K562 (cell line): ENCODE measurements around the gene IL2RG.

Experiments used
- ARID1B ChIP-seq: fragments of 450-650 bp; IDR thresholded peaks from 2 replicates; pipeline ENCODE4 v1.6.1; 2016; ENCODE audit warnings: antibody characterized with exemption, mild to moderate bottlenecking, inconsistent platforms
- DNMT1 ChIP-seq: fragments of 450-650 bp; IDR thresholded peaks from 2 replicates; pipeline ENCODE4 v1.6.1; 2016; ENCODE audit warnings: antibody characterized with exemption, mild to moderate bottlenecking
- EP300 ChIP-seq: IDR thresholded peaks from 2 replicates; pipeline ENCODE4 v1.6.1; 2012; ENCODE audit warnings: low read length, improper control_type of control experiment
- ETV6 ChIP-seq, 3 experiments: fragments of 150-350 bp in 1 of 3; sonication (generic) in 1 of 3; formaldehyde crosslinking in 1 of 3; IDR thresholded peaks; 2 replicates each; pipeline versions ENCODE4 v1.6.1 to v1.8.0; 2014 to 2022; ENCODE audit warnings: borderline replicate concordance in 2 of 3, low read depth in 2 of 3, antibody characterized with exemption in 1 of 3, low read length in 1 of 3, mild to moderate bottlenecking in 1 of 3, missing genetic modification reagents in 1 of 3
- FOXA1 ChIP-seq: fragments of 450-650 bp; IDR thresholded peaks from 2 replicates; pipeline ENCODE4 v1.6.1; 2016; ENCODE audit warnings: mild to moderate bottlenecking, borderline replicate concordance
- FOXK1 ChIP-seq: sonication (generic); formaldehyde crosslinking; IDR thresholded peaks from 2 replicates; pipeline ENCODE4 v1.8.0; 2022; ENCODE audit warnings: missing genetic modification reagents, mild to moderate bottlenecking, borderline replicate concordance
- HEY1 ChIP-seq: fragments of 250-450 bp; sonication (Bioruptor Pico); IDR thresholded peaks from 2 replicates; pipeline ENCODE4 v1.5.0; 2020; ENCODE audit warnings: mild to moderate bottlenecking, moderate library complexity, borderline replicate concordance
- POLR2A ChIP-seq: fragments of 450-650 bp; conservative IDR thresholded peaks from 2 replicates; pipeline ENCODE4 v1.6.1; 2016
- POLR2G ChIP-seq: fragments of 200-400 bp; formaldehyde crosslinking; IDR thresholded peaks from 2 replicates; pipeline ENCODE4 v1.6.1; 2017; ENCODE audit warnings: low read depth, mild to moderate bottlenecking, antibody characterized with exemption, low read length, moderate library complexity
- SIN3A ChIP-seq, 2 experiments: fragments of 150-350 bp in 1 of 2; IDR thresholded peaks; 2 replicates each; pipeline ENCODE4 v1.6.1; 2011 to 2016; ENCODE audit warnings: borderline replicate concordance in 2 of 2, low read depth in 2 of 2, low read length in 2 of 2, mild to moderate bottlenecking in 2 of 2, moderate library complexity in 2 of 2; ENCODE audit not compliant: control insufficient read depth in 1 of 2
- ZNF436 ChIP-seq: fragments of 250-450, 450-650 bp; sonication (Bioruptor Pico); formaldehyde crosslinking; IDR thresholded peaks from 2 replicates; pipeline ENCODE4 v1.7.0; 2020; ENCODE audit warnings: mild to moderate bottlenecking
- ZNF507 ChIP-seq: conservative IDR thresholded peaks from 2 replicates; pipeline ENCODE4 v1.6.1; 2017; ENCODE audit warnings: missing genetic modification characterization, missing compliant biosample characterization
- TF ChIP-seq, protein P1 (sequence below), 3 experiments: IDR thresholded peaks in 2 of 3; conservative IDR thresholded peaks in 1 of 3; 2 replicates each; pipeline ENCODE4 v1.5.1; 2011 to 2012; ENCODE audit warnings: low read length in 3 of 3, mild to moderate bottlenecking in 3 of 3, control low read depth in 2 of 3, improper control_type of control experiment in 1 of 3, inconsistent platforms in 1 of 3, low read depth in 1 of 3, mixed read lengths in 1 of 3, moderate library complexity in 1 of 3; ENCODE audit not compliant: insufficient read depth in 2 of 3
- TF ChIP-seq, protein P2 (sequence below): sonication (generic); formaldehyde crosslinking; IDR thresholded peaks from 2 replicates; pipeline ENCODE4 v1.8.1; 2023; ENCODE audit warnings: mild to moderate bottlenecking, missing genetic modification reagents

DNA sequence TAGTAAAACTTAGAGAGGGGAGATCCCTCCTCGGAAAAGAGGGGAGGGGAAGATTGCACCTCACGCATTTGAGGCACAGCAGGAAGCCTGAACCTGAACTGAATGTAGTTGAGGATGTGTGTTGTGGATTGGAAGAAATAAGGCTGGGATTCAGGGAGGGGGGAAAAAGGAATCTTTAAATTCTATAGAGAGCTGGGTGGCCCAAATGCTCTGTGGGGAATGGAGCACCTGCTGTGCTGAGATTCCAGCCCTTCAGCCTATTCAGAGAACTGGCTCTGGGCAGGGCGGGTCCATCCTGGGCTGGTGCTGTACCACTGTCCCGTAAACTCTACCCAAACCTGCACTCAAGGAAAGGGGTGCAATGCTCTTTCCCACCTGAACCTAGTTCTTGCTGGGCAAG, 11.6 kb downstream of the IL2RG start:
- TF ChIP-seq POLR2G (no peak), SIN3A (IDR thresholded peaks at IDR 0.05; ENCODE audit: borderline replicate concordance in 2 of 2, control insufficient read depth in 1 of 2, low read depth in 2 of 2, low read length in 2 of 2) (no peak), FOXK1 (CRISPR knock-in tag) (no peak), DNMT1 (no peak), ETV6 (IDR thresholded peaks at IDR 0.05; ENCODE audit: borderline replicate concordance in 1 of 2, low read depth in 2 of 2, low read length in 1 of 2) (no peak), ETV6 (CRISPR knock-in tag; IDR thresholded peaks at IDR 0.05; ENCODE audit: borderline replicate concordance) (no peak), HEY1 (CRISPR knock-in tag) (no peak), ARID1B (no peak), FOXA1 (no peak), ZNF507 (tag) (no peak), POLR2A (no peak), EP300 (no peak), ZNF436 (no peak)
- TF ChIP-seq, protein P1, sequence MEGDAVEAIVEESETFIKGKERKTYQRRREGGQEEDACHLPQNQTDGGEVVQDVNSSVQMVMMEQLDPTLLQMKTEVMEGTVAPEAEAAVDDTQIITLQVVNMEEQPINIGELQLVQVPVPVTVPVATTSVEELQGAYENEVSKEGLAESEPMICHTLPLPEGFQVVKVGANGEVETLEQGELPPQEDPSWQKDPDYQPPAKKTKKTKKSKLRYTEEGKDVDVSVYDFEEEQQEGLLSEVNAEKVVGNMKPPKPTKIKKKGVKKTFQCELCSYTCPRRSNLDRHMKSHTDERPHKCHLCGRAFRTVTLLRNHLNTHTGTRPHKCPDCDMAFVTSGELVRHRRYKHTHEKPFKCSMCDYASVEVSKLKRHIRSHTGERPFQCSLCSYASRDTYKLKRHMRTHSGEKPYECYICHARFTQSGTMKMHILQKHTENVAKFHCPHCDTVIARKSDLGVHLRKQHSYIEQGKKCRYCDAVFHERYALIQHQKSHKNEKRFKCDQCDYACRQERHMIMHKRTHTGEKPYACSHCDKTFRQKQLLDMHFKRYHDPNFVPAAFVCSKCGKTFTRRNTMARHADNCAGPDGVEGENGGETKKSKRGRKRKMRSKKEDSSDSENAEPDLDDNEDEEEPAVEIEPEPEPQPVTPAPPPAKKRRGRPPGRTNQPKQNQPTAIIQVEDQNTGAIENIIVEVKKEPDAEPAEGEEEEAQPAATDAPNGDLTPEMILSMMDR (IDR thresholded peaks at IDR 0.05 in 2 of 3, conservative IDR thresholded peaks at IDR 0.05 in 1 of 3; ENCODE audit: insufficient read depth in 2 of 3, low read depth in 1 of 3, low read length in 3 of 3): no peak
- TF ChIP-seq, protein P2, sequence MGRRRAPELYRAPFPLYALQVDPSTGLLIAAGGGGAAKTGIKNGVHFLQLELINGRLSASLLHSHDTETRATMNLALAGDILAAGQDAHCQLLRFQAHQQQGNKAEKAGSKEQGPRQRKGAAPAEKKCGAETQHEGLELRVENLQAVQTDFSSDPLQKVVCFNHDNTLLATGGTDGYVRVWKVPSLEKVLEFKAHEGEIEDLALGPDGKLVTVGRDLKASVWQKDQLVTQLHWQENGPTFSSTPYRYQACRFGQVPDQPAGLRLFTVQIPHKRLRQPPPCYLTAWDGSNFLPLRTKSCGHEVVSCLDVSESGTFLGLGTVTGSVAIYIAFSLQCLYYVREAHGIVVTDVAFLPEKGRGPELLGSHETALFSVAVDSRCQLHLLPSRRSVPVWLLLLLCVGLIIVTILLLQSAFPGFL (CRISPR knock-in tag): no peak
